Endothelial cell of umbilical vein (primary cell): ENCODE measurements around the gene MACROH2A2. TPM values are rescaled to one million over a fixed set of nuclear protein-coding genes. Genes with fewer than 3 reads are reported as not detected.

ENCODE experiments used
- BruUV-seq: library from RNA; stranded (reverse); fragments of 400-500 nt; replicated peaks from 2 replicates; lab custom pipeline; 2021; lab: Mats Ljungman, UMichigan
- CTCF ChIA-PET: fragments of 300-600, 350-600 bp; sonication (Branson Sonifier 250); formaldehyde crosslinking; loops from one replicate; lab custom pipeline; 2021; ENCODE audit warnings: antibody characterized with exemption, inconsistent platforms; lab: Charles Lee
- POLR2A ChIA-PET: fragments of 300-600, 350-600 bp; sonication (Branson Sonifier 250); formaldehyde crosslinking; loops from one replicate; lab custom pipeline; 2021; ENCODE audit warnings: antibody characterized with exemption, inconsistent platforms; lab: Charles Lee
- DNase-seq: peaks from one replicate; pipeline ENCODE4 v3.0.0-alpha.2; 2011; ENCODE audit warnings: low read depth, low spot score
- FAIRE-seq: peaks from 2 replicates; lab custom pipeline; 2011; peaks lifted over from hg19 to GRCh38; lab: Jason Lieb, UNC
- H2AFZ ChIP-seq: 2 replicates; pipeline ENCODE4 v1.6.0; 2012; ENCODE audit warnings: low read depth, low read length, control low read depth, inconsistent platforms
- H3K27ac ChIP-seq: 2 replicates; pipeline ENCODE4 v1.5.1; 2011; ENCODE audit warnings: low read depth, mild to moderate bottlenecking, control low read depth, low read length, moderate library complexity; ENCODE audit not compliant: insufficient read depth
- H3K27me3 ChIP-seq, 2 experiments: 2 replicates each; pipeline versions ENCODE4 v1.6.0 to v1.6.1; 2011; ENCODE audit warnings: low read length in 2 of 2, mixed read lengths in 1 of 2; ENCODE audit not compliant: control insufficient read depth in 2 of 2, insufficient read depth in 2 of 2
- H3K36me3 ChIP-seq, 2 experiments: 2 replicates in 1 of 2; 3 replicates in 1 of 2; pipeline ENCODE4 v1.5.1; 2011; ENCODE audit warnings: low read length in 2 of 2, mild to moderate bottlenecking in 1 of 2, moderate library complexity in 1 of 2; ENCODE audit not compliant: control insufficient read depth in 2 of 2, insufficient read depth in 2 of 2; ENCODE audit errors: extremely low read depth in 1 of 2
- H3K4me1 ChIP-seq: 3 replicates; pipeline ENCODE4 v1.5.1; 2011; ENCODE audit warnings: mild to moderate bottlenecking, low read length; ENCODE audit not compliant: control insufficient read depth, insufficient read depth; ENCODE audit errors: extremely low read depth
- H3K4me2 ChIP-seq: 2 replicates; pipeline ENCODE4 v1.6.1; 2011; ENCODE audit warnings: low read length, control low read depth, mixed read lengths; ENCODE audit not compliant: insufficient read depth
- H3K4me3 ChIP-seq, 3 experiments: fragments of 200-600 bp in 1 of 3; sonication (generic), shearing (Covaris generic) in 1 of 3; replicated peaks in 1 of 3; 2 replicates each; pipeline ENCODE4 v1.5.1; 2011 to 2016; ENCODE audit warnings: control low read depth in 3 of 3, low read length in 3 of 3, mild to moderate bottlenecking in 2 of 3, inconsistent platforms in 1 of 3, low read depth in 1 of 3, moderate library complexity in 1 of 3; ENCODE audit not compliant: insufficient read depth in 1 of 3
- H3K79me2 ChIP-seq: 2 replicates; pipeline ENCODE4 v1.6.0; 2012; ENCODE audit warnings: low read length, inconsistent platforms; ENCODE audit not compliant: control insufficient read depth, insufficient read depth
- H3K9ac ChIP-seq: replicated peaks from 2 replicates; pipeline ENCODE3; 2011; ENCODE audit warnings: low read length, control low read depth; ENCODE audit not compliant: insufficient read depth; ENCODE audit errors: extremely low read depth
- H3K9me1 ChIP-seq: replicated peaks from 3 replicates; pipeline ENCODE4 v1.6.0; 2011; ENCODE audit warnings: mild to moderate bottlenecking, low read length; ENCODE audit not compliant: control insufficient read depth, insufficient read depth; ENCODE audit errors: extremely low read depth
- H3K9me3 ChIP-seq: replicated peaks from 2 replicates; pipeline ENCODE4 v1.5.1; 2012; ENCODE audit warnings: low read length, inconsistent platforms; ENCODE audit not compliant: control insufficient read depth, insufficient read depth
- H4K20me1 ChIP-seq: replicated peaks from 2 replicates; pipeline ENCODE3; 2011; ENCODE audit warnings: mild to moderate bottlenecking, low read length; ENCODE audit not compliant: control insufficient read depth, insufficient read depth; ENCODE audit errors: extremely low read depth
- CTCF ChIP-seq, 2 donors: IDR thresholded peaks; 1 replicate in 1 of 2; 2 replicates in 1 of 2; pipeline ENCODE4 v1.5.1; 2011; ENCODE audit warnings: low read length in 2 of 2, mild to moderate bottlenecking in 2 of 2, moderate library complexity in 2 of 2, control low read depth in 1 of 2, inconsistent platforms in 1 of 2, low read depth in 1 of 2; ENCODE audit not compliant: insufficient read depth in 1 of 2; ENCODE audit errors: extremely low read depth in 1 of 2
- EZH2 ChIP-seq: IDR thresholded peaks from 2 replicates; pipeline ENCODE4 v1.6.1; 2012; ENCODE audit warnings: borderline replicate concordance, low read depth, mild to moderate bottlenecking, moderate library complexity, low read length, inconsistent platforms; ENCODE audit not compliant: severe bottlenecking
- FOS ChIP-seq: IDR thresholded peaks from 2 replicates; pipeline ENCODE4 v1.6.1; 2011; ENCODE audit warnings: mild to moderate bottlenecking, low read length, moderate library complexity, borderline replicate concordance; ENCODE audit not compliant: insufficient read depth
- GATA2 ChIP-seq: IDR thresholded peaks from 2 replicates; pipeline ENCODE4 v1.7.0; 2011; ENCODE audit warnings: low read depth, mild to moderate bottlenecking, moderate library complexity, mixed read lengths, low read length; ENCODE audit not compliant: insufficient read length, insufficient read depth
- JUN ChIP-seq: IDR thresholded peaks from 2 replicates; pipeline ENCODE4 v1.6.1; 2011; ENCODE audit warnings: borderline replicate concordance, low read depth; ENCODE audit not compliant: insufficient read length, insufficient read depth
- MAX ChIP-seq: IDR thresholded peaks from 2 replicates; pipeline ENCODE4 v1.6.1; 2011; ENCODE audit not compliant: insufficient read depth, insufficient read length
- MYC ChIP-seq: IDR thresholded peaks from one replicate; pipeline ENCODE4 v1.6.1; 2011; ENCODE audit warnings: mild to moderate bottlenecking, low read depth, low read length
- POLR2A ChIP-seq: IDR thresholded peaks from 2 replicates; pipeline ENCODE4 v1.6.1; 2012; ENCODE audit warnings: low read depth, mild to moderate bottlenecking, control low read depth, low read length
- POLR2AphosphoS5 ChIP-seq: IDR thresholded peaks from 2 replicates; pipeline ENCODE4 v1.6.1; 2012; ENCODE audit warnings: low read depth, mild to moderate bottlenecking, control low read depth, low read length, moderate library complexity; ENCODE audit not compliant: insufficient read depth
- dilution Hi-C: fragments of 300-500 bp; cut with MboI; formaldehyde crosslinking; loops from one replicate; pipeline ENCODE4 v1.15.0; 2019; ENCODE audit warnings: low sequenced_read_pairs; ENCODE audit not compliant: extremely low pct_ligation_motif_present
- intact Hi-C: fragments of 100-400 bp; cut with micrococcal nuclease; formaldehyde crosslinking; loops from one replicate; pipeline ENCODE4 v1.10.0; 2022
- polyA plus RNA-seq, 4 experiments: library from polyadenylated mRNA; depleted of rRNA in 3 of 4; stranded (reverse) in 3 of 4; unstranded in 1 of 4; fragments of >200 nt; gene quantifications; 2 replicates each; pipeline versions ENCODE4 v1.2.1 to v1.2.3, GENCODE V29; 2011 to 2012; ENCODE audit warnings: missing spikeins in 1 of 4
- total RNA-seq: library from RNA; stranded (reverse); gene quantifications from 2 replicates; pipeline ENCODE4 v1.2.3, GENCODE V29; 2021

The MACROH2A2 gene
- total and polyA plus RNA-seq, 2 donors (not counting 3 experiments of a cell fraction or from before 2014, with no cell fraction given), result 0.08 TPM; not detected in 1

- ChIA-PET POLR2A (no interaction called here), CTCF (no interaction called here)
- H3K4me2 ChIP-seq, result no peak overlapping the region
- H3K9ac ChIP-seq, result no peak overlapping the region
- no peaks in the 10 kb centered on the region for H3K9me3 ChIP-seq
- dilution Hi-C loops (no loop called here), intact Hi-C loops (no loop called here)
- no peaks in the 10 kb centered on the region for H3K9me1 ChIP-seq
- BruUV-seq, result no TSS peak
- peaks cover 3% of the 10 kb centered on the region in 2 experiments for H3K36me3 ChIP-seq
- no peak overlapping the region for H2AFZ ChIP-seq
- peaks cover 6% of the 10 kb centered on the region for H3K4me1 ChIP-seq
- DNase-seq, result no peak
- H3K4me3 ChIP-seq, result no peak overlapping the region
- no peak for TF ChIP-seq FOS
- TF ChIP-seq MAX, result no peak
- TF ChIP-seq POLR2A, result no peak
- TF ChIP-seq CTCF (IDR thresholded peaks at IDR 0.05; ENCODE audit: extremely low read depth in 1 of 2, insufficient read depth in 1 of 2, low read depth in 1 of 2, low read length in 2 of 2), result no peak
- no peak for TF ChIP-seq GATA2
- TF ChIP-seq MYC, result no peak
- TF ChIP-seq JUN, result no peak
- no peak for TF ChIP-seq EZH2
- TF ChIP-seq POLR2AphosphoS5, result no peak
- no peak overlapping the region for H3K27ac ChIP-seq
- no peak for FAIRE-seq
- no peaks in the 10 kb centered on the region for H3K79me2 ChIP-seq
- no peaks in the 10 kb centered on the region for H3K27me3 ChIP-seq
- no peaks in the 10 kb centered on the region for H4K20me1 ChIP-seq
Observed at GRCh38 chr10:70111496-70111895, 58.9 kb downstream of the MACROH2A2 start.
